ENCODE results near the gene SFTA2.
"Not testable (repeated sequence)": the region's sequence is repeated elsewhere in the genome, so short reads cannot be mapped to it uniquely, and the experiment has no call there.

The SFTA2 gene

DNA sequence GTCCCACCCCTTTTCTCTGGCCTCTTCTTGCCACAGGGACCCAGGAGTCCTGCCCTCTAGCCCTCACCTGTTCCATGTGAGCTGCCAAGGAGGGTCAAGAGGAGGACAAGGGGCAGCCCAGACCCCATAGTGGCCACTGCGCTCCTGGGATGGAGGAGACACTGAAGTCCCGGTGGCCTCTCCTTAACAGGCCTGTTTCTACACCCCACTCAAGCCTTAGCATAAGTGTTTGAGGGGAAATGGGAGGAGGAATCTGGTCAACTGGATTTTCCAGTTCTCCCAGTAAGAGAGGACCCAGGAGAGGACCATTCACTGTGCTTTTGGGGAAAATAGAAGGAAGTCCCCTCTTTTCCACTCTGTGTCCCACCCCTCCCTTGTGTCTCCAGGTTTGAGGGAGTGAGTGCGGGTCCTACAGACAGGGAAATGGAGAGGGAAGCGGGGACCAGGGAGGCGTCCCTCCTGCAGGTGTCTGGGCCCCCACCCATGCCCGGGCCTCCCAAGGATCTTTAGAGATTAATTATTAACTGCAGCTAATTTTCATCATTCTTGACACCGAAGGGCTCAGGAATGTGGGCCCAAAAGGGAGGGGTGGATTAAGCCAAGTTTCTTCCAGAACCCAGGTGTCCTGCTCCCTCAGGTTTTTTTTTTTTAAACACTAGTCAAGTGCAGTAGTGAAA is at the start of gene SFTA2:
SFTA2 (minus strand) TSS at position 202 of the 677 bp plus-strand sequence; CDS start at position 128, 74 bp downstream.
- H3K4me3 ChIP-seq (ENCODE audit: low read length) = no peak within 1 kb of the TSS
- no peak for TF ChIP-seq ZNF274 (IDR thresholded peaks at IDR 0.05; ENCODE audit: low read depth, low read length)

DNA sequence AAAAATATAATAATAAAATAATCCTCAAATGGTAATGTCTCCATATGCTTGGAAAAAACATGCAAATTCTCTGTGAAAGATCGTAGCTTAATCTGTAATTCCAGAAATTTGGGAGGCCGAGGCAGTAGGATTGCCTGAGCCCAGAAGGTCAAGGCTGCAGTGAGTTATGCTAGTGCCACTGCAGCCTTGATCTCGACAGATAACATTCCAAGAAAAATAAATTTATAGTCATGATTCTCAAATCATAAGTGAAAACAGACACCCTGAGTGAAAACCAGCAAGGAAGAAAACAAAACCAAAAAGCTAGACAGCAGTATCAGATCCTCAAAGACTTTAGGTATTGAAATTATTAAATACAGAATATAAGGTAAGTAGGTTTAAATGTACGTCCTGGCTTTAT is 47.7 kb upstream of the SFTA2 start:
- TF ChIP-seq ZNF274 (IDR thresholded peaks at IDR 0.05; ENCODE audit: low read depth, low read length) = no peak
- H3K4me3 ChIP-seq (ENCODE audit: low read length) = no peak overlapping the region

- H3K4me3 ChIP-seq (ENCODE audit: low read length) = no peak overlapping the region
- no peak for TF ChIP-seq ZNF274 (IDR thresholded peaks at IDR 0.05; ENCODE audit: low read depth, low read length)
These were observed 47.2 kb upstream of the SFTA2 start for GRCh38 chr6:30979141-30979540.

DNA sequence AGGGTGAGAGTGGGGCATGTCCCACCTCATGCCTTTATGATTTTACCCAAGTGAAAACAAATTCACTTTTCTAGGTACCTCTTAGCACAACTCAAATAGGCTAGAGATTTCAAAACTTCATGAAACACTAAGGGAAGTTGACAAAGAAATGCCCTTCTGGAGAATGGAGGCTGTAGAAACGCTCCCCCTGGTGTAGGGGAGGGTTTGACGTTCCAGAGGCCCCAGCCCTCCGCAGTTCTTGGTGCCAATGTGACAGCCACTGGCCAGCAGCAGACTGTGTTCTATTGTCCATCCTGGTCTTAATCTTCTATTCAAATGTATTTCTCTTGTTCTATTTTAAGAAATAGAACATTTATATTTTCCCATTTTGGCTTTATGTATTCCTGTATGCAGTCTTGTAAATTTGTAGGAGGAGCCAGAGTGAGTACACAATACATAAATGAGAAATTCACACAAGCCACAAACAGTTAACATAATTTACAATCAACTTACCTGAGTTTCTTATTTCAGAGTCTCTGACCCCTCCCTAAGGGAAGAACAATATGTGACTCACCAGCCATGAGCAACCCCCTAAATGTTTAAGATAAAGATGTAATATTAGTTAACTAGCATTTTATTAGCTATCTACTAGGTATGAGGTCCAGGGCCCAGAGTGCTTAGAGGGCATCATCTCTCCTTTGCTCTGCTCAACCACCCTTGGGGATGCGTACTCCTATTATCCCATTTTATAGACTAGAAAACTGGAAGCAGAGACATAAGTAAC is 42.7 kb upstream of the SFTA2 start:
- no peak for TF ChIP-seq ZNF274 (IDR thresholded peaks at IDR 0.05; ENCODE audit: low read depth, low read length)
- H3K4me3 ChIP-seq (ENCODE audit: low read length) = no peak overlapping the region

- no peak for TF ChIP-seq ZNF274 (IDR thresholded peaks at IDR 0.05; ENCODE audit: low read depth, low read length)
- no peak overlapping the region for H3K4me3 ChIP-seq (ENCODE audit: low read length)
These were observed 40.8 kb upstream of the SFTA2 start for GRCh38 chr6:30972816-30973215.

GRCh38 chr6:30970946-30971345 is 39.0 kb upstream of the SFTA2 start:
- no peak overlapping the region for H3K4me3 ChIP-seq (ENCODE audit: low read length)
- TF ChIP-seq ZNF274 (IDR thresholded peaks at IDR 0.05; ENCODE audit: low read depth, low read length) = no peak

DNA sequence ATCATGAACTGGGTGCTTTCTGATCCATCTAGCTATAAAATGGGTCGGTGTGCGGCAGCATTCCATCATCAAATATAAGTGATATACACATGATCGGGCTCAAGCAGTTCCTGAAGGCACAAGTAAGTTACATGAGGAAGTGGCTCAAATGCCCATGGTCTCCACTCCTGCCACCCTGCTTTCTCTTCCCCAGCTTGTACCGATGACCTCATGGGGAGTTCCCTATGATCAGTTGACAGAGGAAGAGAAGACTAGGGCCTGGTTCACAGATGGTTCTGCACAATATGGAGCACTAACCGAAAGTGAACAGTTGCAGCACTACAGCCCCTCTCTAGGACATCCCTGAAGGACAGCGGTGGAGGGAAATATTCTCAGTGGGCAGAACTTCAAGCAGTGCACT is 37.2 kb upstream of the SFTA2 start:
- H3K4me3 ChIP-seq (ENCODE audit: low read length) = not testable (repeated sequence)

DNA sequence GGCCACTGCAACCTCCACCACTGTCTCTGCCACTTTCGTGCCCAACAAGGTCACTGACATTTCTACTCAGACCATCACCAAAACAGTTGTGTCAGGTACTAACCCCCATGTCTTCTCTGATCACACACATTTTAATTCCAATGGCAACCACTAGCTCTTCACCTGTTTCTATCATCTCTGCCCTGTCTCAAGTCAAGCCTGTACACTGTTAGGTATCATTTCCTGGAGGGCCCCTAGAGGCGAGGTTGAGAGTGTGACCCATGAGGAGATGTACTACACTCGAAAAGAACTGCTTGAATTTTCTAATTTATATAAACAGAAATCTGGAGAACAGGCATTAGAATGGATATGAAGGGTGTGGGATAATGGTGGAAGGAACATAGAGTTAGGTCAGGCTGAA is 34.2 kb upstream of the SFTA2 start:
- no peak for TF ChIP-seq ZNF274 (IDR thresholded peaks at IDR 0.05; ENCODE audit: low read depth, low read length)

DNA sequence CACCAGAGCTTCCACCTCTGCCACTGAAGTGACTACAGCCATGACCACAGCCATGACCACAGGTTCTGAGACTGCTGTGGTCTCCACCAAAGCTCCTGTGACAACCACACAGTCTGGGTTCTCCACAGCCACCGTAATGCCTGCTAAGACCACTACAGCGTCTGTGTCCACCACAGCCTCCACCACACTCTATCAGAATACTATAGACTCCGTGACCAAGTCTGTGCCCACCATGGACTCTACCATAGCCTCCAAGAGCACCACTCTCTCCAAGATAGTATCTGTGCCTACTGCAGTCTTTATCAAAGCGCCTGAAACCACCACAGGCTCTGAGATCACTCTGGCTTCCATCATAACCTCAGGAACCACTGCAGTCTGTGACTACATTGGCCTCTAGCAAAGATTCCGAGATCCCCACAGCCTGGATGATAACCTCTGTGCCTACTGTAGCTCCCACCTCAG is 33.2 kb upstream of the SFTA2 start:
- no peak for TF ChIP-seq ZNF274 (IDR thresholded peaks at IDR 0.05; ENCODE audit: low read depth, low read length)
- no peak overlapping the region for H3K4me3 ChIP-seq (ENCODE audit: low read length)

More for the DNA sequence above, 34.2 kb upstream of the SFTA2 start:
- no peak overlapping the region for H3K4me3 ChIP-seq (ENCODE audit: low read length)

GRCh38 chr6:30964075-30964474 is 32.1 kb upstream of the SFTA2 start:
- TF ChIP-seq ZNF274 (IDR thresholded peaks at IDR 0.05; ENCODE audit: low read depth, low read length) = no peak
- no peak overlapping the region for H3K4me3 ChIP-seq (ENCODE audit: low read length)

- H3K4me3 ChIP-seq (ENCODE audit: low read length) = no peak overlapping the region
- no peak for TF ChIP-seq ZNF274 (IDR thresholded peaks at IDR 0.05; ENCODE audit: low read depth, low read length)
These were observed 31.7 kb upstream of the SFTA2 start for GRCh38 chr6:30963641-30964040.

GRCh38 chr6:30962716-30963115 is 30.7 kb upstream of the SFTA2 start:
- TF ChIP-seq ZNF274 (IDR thresholded peaks at IDR 0.05; ENCODE audit: low read depth, low read length) = no peak

GRCh38 chr6:30960907-30961673 is 29.1 kb upstream of the SFTA2 start:
- TF ChIP-seq ZNF274 (IDR thresholded peaks at IDR 0.05; ENCODE audit: low read depth, low read length) = no peak
- H3K4me3 ChIP-seq (ENCODE audit: low read length) = no peak overlapping the region

More at GRCh38 chr6:30962716-30963115, 30.7 kb upstream of the SFTA2 start:
- no peak overlapping the region for H3K4me3 ChIP-seq (ENCODE audit: low read length)

DNA sequence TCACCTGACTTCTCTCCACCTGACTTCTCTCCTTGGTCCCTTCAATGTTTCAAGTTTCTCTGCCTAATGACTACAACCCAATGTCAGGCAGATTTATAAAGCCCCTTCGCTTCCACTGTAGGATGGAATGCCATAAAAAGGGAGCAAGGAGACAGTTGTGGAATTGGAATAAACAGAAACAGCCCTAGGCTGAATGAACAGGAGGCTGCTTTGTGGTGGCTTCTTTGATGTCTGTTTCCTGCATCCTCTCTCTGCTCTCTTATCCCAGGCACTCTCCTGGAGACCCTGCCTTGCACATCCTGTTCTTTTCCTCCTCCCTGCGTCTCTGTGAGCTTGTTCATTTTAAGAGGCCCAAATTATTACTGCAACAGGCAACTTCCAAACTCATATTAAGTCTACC is 25.7 kb upstream of the SFTA2 start:
- no peak for TF ChIP-seq ZNF274 (IDR thresholded peaks at IDR 0.05; ENCODE audit: low read depth, low read length)
- no peak overlapping the region for H3K4me3 ChIP-seq (ENCODE audit: low read length)

Data from GM08714 (cell line).